AG04449 (cell line): ENCODE measurements around the gene EML1.
A peak's percentile ranks its signal among the peaks of the same experiment; 100 is the strongest.

Experiments used
- CTCF ChIA-PET: fragments of 350-600 bp; formaldehyde crosslinking; extraction: SDS; loops from one replicate; lab custom pipeline; 2021; ENCODE audit warnings: antibody characterized with exemption; lab: Yijun Ruan, JAX
- POLR2A ChIA-PET: fragments of 400-600, 350-600 bp; formaldehyde crosslinking; extraction: SDS; loops from one replicate; lab custom pipeline; 2020; ENCODE audit warnings: antibody characterized with exemption, inconsistent platforms; lab: Yijun Ruan, JAX
- DNase-seq: peaks from one replicate; pipeline ENCODE4 v3.0.0-alpha.2; 2010; ENCODE audit warnings: low read depth, low spot score
- H3K4me3 ChIP-seq: 2 replicates; pipeline ENCODE4 v1.5.1; 2011; ENCODE audit warnings: low read depth, mild to moderate bottlenecking, control low read depth, low read length
- CTCF ChIP-seq: IDR thresholded peaks from one replicate; pipeline ENCODE4 v1.5.1; 2011; ENCODE audit warnings: mild to moderate bottlenecking, moderate library complexity, low read length, control low read depth, inconsistent platforms; ENCODE audit not compliant: insufficient read depth; ENCODE audit errors: missing control alignments

EML1 gene

GRCh38 chr14:99907761-99908652 is 114.8 kb downstream of the EML1 start:
- ChIA-PET POLR2A (no interaction called here), CTCF (interaction anchor here (1.4 kb wide), 1 partner anchor 9 kb away, joined by 4 read pairs; no protein-coding TSS in a partner anchor)
- TF ChIP-seq CTCF = no peak
- no peak overlapping the region for H3K4me3 ChIP-seq
- DNase-seq = no peak

- no peak for DNase-seq
- CTCF ChIA-PET = interaction anchor here (0.9 to 4.9 kb wide), 5 partner anchors 9 to 178 kb away, joined by 3 to 43 read pairs (median 4); no protein-coding TSS in a partner anchor
- no peak for TF ChIP-seq CTCF
- POLR2A ChIA-PET = no interaction called here
- H3K4me3 ChIP-seq = no peak overlapping the region
These were observed 115.5 kb downstream of the EML1 start for GRCh38 chr14:99908653-99909250.

GRCh38 chr14:99909513-99910064 is 116.4 kb downstream of the EML1 start:
- POLR2A ChIA-PET = no interaction called here
- TF ChIP-seq CTCF = no peak
- no peak overlapping the region for H3K4me3 ChIP-seq
- DNase-seq = no peak
- CTCF ChIA-PET = interaction anchor here (0.9 to 4.9 kb wide), 5 partner anchors 10 to 179 kb away, joined by 3 to 43 read pairs (median 6); no protein-coding TSS in a partner anchor

DNA sequence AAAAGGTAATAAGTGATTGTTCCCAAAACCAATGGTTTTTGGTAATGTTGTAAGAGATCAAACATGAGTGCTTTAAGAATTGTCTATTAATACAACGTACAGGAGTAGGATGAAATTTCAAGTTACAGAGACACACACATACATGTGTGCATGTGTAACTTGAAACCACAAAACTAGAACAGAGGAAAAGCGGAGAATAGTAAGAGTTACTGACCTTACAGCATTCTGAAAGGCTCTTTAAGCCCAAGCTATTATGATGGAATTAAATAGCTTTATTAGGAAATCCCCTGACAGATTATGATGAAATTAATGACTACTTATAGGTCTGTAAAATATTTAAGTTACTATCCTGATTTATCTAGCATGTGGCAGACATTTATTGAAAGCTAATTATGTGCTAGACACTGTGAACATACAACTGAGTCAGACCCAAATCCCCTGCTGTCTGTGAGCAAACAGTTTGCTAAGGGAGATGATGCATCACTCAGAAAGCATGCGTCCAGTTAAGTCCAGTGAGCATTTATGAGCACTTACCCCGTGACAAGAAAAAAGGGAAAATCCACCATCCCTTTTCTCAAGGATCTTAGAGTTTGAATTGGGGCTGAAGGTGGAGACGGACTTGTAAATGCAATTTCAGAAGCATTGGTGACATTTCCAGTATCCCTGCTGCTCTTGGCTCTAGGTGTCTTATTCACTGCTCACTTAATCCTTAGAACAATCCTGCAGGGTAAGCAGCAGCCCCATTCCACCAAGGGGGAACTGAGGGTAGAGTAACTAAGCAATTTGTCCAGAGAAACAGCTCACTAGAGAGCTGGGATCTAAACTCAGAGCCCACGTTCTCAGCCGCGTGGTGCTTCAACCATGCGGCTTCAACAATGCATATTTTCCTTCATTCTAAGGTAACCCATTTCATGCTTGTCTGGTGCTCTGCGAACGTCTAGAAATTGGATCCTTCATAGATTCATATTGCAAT is 117.4 kb downstream of the EML1 start:
- ChIA-PET POLR2A (no interaction called here), CTCF (interaction anchor here (1.1 to 4.9 kb wide), 5 partner anchors 11 to 198 kb away, joined by 3 to 43 read pairs (median 6); no protein-coding TSS in a partner anchor)
- peak; percentile 87 for DNase-seq
- H3K4me3 ChIP-seq = no peak overlapping the region
- TF ChIP-seq CTCF = no peak

DNA sequence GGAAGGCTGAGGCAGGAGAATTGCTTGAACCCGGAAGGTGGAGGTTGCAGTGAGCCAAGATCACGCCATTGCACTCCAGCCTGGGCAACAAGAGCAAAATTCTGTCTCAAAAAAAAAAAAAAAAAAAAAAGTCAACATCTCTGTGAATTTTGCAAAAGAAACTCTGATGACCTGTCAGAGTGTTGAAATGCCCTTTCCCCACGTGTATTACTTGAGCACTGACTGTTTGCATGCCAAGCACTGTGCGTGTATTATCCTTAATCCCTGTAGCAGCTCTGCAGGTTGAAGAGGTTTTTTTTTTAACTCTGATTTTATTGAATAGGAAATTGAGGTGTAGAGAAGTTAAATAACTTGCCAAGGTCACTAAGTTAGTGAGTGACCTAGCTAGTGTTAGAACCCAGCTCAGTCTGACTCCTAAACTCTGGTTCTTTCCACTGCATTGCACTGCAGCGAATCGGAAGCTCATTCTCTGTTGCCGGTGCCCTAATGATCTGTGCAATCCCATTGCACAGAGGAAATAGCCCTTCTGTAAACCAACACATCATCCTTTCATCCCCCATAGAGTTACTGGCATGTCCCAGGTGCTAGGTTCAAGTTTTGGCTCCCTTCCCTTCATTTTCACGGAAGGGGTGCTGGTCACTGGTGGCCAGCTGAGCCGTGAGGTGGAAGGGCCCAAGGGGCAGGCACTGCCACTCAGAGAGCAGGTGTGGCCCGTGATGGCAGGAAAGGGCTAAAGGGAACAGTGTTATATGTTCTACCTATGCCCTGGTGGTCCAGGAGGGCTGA is 122.3 kb downstream of the EML1 start:
- no peak for TF ChIP-seq CTCF
- DNase-seq = no peak
- CTCF ChIA-PET = interaction anchor here (1.0 to 5.5 kb wide), 4 partner anchors 11 to 32 kb away, joined by 3 to 25 read pairs (median 8); no protein-coding TSS in a partner anchor
- no peak overlapping the region for H3K4me3 ChIP-seq
- POLR2A ChIA-PET = no interaction called here
